Ishikawa (cell line): ENCODE results near the gene GTPBP1.

Experiments
- CEBPB ChIP-seq: IDR thresholded peaks from 2 replicates; pipeline ENCODE4 v1.6.1; 2012
- CREB1 ChIP-seq: IDR thresholded peaks from 2 replicates; pipeline ENCODE4 v1.6.1; 2012; ENCODE audit warnings: low read depth
- EGR1 ChIP-seq: IDR thresholded peaks from 2 replicates; pipeline ENCODE4 v1.6.1; 2012
- EP300 ChIP-seq: IDR thresholded peaks from 2 replicates; pipeline ENCODE4 v1.6.1; 2012; ENCODE audit warnings: borderline replicate concordance
- FOXM1 ChIP-seq: IDR thresholded peaks from 2 replicates; pipeline ENCODE4 v1.6.1; 2012; ENCODE audit warnings: low read depth, borderline replicate concordance
- NFIC ChIP-seq: IDR thresholded peaks from 2 replicates; pipeline ENCODE4 v1.6.1; 2012
- RAD21 ChIP-seq: IDR thresholded peaks from 2 replicates; pipeline ENCODE4 v1.6.1; 2012; ENCODE audit warnings: low read depth
- REST ChIP-seq: IDR thresholded peaks from 2 replicates; pipeline ENCODE4 v1.6.1; 2012; ENCODE audit warnings: low read depth, mild to moderate bottlenecking
- TAF1 ChIP-seq: IDR thresholded peaks from 2 replicates; pipeline ENCODE4 v1.6.1; 2012; ENCODE audit warnings: low read depth, mild to moderate bottlenecking
- TCF12 ChIP-seq: IDR thresholded peaks from 2 replicates; pipeline ENCODE4 v1.6.1; 2012; ENCODE audit warnings: low read depth
- TEAD4 ChIP-seq: IDR thresholded peaks from 2 replicates; pipeline ENCODE4 v1.6.1; 2012
- USF1 ChIP-seq: IDR thresholded peaks from 2 replicates; pipeline ENCODE4 v1.6.1; 2012
- YY1 ChIP-seq: IDR thresholded peaks from 2 replicates; pipeline ENCODE4 v1.6.1; 2012; ENCODE audit warnings: low read depth
- ZBTB7A ChIP-seq: IDR thresholded peaks from 2 replicates; pipeline ENCODE4 v1.6.1; 2012; ENCODE audit warnings: low read depth
- TF ChIP-seq, protein P1 (sequence below): IDR thresholded peaks from 2 replicates; pipeline ENCODE4 v1.6.1; 2012

Gene GTPBP1

GRCh38 chr22:38753948-38754750 is 48.4 kb downstream of the GTPBP1 start:
- TF ChIP-seq TCF12, result 0 out of 2 replicates have a peak, but pooled peaks have one; percentile 25
- no peak for TF ChIP-seq ZBTB7A
- 0 out of 2 replicates have a peak, but pooled peaks have one; percentile 6 for TF ChIP-seq TEAD4
- TF ChIP-seq NFIC, result peak; percentile 61

GRCh38 chr22:38754751-38755154 is 49.0 kb downstream of the GTPBP1 start:
- TF ChIP-seq CEBPB (no peak), TAF1 (no peak), TEAD4 (no peak), RAD21 (no peak), YY1 (no peak), FOXM1 (no peak)

- TF ChIP-seq REST, result no peak
- peak; percentile 36; the same call in 1 of the 2 replicates for TF ChIP-seq NFIC
- no peak for TF ChIP-seq EP300
- peak; percentile 6; the same call in 1 of the 2 replicates for TF ChIP-seq RAD21
- TF ChIP-seq, protein P1, sequence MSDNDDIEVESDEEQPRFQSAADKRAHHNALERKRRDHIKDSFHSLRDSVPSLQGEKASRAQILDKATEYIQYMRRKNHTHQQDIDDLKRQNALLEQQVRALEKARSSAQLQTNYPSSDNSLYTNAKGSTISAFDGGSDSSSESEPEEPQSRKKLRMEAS, result peak; percentile 49; the same call in 1 of the 2 replicates
- TF ChIP-seq FOXM1, result no peak
- no peak for TF ChIP-seq CEBPB
- no peak for TF ChIP-seq ZBTB7A
- no peak for TF ChIP-seq TAF1
- TF ChIP-seq USF1, result no peak
- no peak for TF ChIP-seq EGR1
- peak; percentile 18; the same call in 1 of the 2 replicates for TF ChIP-seq CREB1
- TF ChIP-seq YY1, result no peak
- peak; percentile 64; the same call in 1 of the 2 replicates for TF ChIP-seq TCF12
- TF ChIP-seq TEAD4, result no peak
These were observed 49.6 kb downstream of the GTPBP1 start for GRCh38 chr22:38755155-38755910.

DNA sequence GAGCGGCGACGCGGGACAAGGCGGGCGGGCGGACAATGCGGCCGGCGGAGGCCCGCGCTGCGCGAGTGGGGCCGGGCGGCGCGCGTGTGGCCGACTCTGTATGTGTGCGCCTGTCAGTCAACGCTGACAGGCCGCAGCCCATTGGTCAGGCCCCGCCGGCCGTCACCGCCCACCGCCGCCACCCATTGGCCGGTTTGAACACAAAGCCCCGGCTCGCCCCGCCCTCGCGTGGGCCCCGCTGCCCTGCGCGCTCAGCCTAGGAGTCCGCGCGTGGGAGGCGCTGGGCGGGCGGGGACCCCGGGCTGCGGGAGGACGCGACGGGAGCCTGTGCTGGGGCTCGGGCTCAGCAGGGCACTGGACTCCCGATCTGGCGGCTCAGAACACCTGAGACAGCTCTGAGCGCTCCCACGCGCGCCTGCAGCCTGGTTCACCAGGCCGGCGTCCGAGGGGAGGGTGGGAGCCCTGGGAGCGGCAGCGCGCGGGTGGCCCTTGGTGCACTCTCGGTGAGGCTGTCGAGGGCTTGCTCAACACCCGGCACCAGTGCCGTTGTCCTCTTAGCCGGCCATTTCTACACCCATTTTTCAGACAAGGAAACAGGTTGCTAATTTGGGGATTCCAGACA is 50.3 kb downstream of the GTPBP1 start, which contains the start of gene SUN2:
SUN2 (minus strand) TSS at position 88 of the 622 bp plus-strand sequence. CDS start 3,370 bp downstream, outside the sequence.
- TF ChIP-seq TCF12 (peak; percentile 29; the same call in 1 of the 2 replicates), TAF1 (peak; percentile 62; the same call in 1 of the 2 replicates), CEBPB (peak; percentile 10; the same call in 1 of the 2 replicates), ZBTB7A (no peak; the same call in 1 of the 2 replicates), TEAD4 (no peak), YY1 (no peak), CREB1 (no peak; the same call in 1 of the 2 replicates), EGR1 (peak; percentile 86), RAD21 (no peak), NFIC (no peak), FOXM1 (peak; percentile 95), EP300 (no peak), REST (no peak), USF1 (no peak)
- TF ChIP-seq, protein P1, result 0 out of 2 replicates have a peak, but pooled peaks have one; percentile 10
